ENCODE results near the gene C16orf74. TPM values are rescaled to one million over a fixed set of nuclear protein-coding genes. Genes with fewer than 3 reads are reported as not detected.

The C16orf74 gene
- total and polyA plus RNA-seq, 7 experiments from 2014 or later: 0.99 to 19.8 (median 13.1) TPM

- ATAC-seq (no peak), DNase-seq (no peak)
- Mint-ChIP-seq H3K4me3 (no peak overlapping the region), H3K4me1 (peaks cover 0 to 4% (median 0%) of the 10 kb centered on the region in 7 donors), H3K27me3 (no peaks in the 10 kb centered on the region), H3K36me3 (peaks cover 7 to 51% (median 17%) of the 10 kb centered on the region in 5 donors), H3K9me3 (peaks cover 0 to 1% (median 0%) of the 10 kb centered on the region in 11 donors), H3K27ac (no peak overlapping the region)
- intact Hi-C loops (cut with micrococcal nuclease): no loop called here
- Histone ChIP-seq H3K9me3 (ENCODE audit: control insufficient read depth in 2 of 3, low read length in 3 of 3) (no peaks in the 10 kb centered on the region), H3K4me3 (ENCODE audit: low read length) (no peak overlapping the region), H3K4me1 (ENCODE audit: control insufficient read depth in 2 of 2, insufficient read depth in 2 of 2, low read length in 2 of 2) (no peaks in the 10 kb centered on the region), H3K27ac (ENCODE audit: low read depth, low read length) (no peak overlapping the region), H3K27me3 (ENCODE audit: control insufficient read depth in 2 of 2, insufficient read depth in 2 of 2, low read length in 2 of 2) (no peaks in the 10 kb centered on the region), H3K36me3 (ENCODE audit: control insufficient read depth in 2 of 3, insufficient read depth in 3 of 3, low read length in 3 of 3) (peaks cover 7 to 73% (median 9%) of the 10 kb centered on the region in 3 experiments)
- POLR2A ChIA-PET: no interaction called here
- CTCF ChIA-PET: no interaction called here
These were observed 29.4 kb upstream of the C16orf74 start for GRCh38 chr16:85780281-85780680.

GRCh38 chr16:85778873-85779272 is 28.0 kb upstream of the C16orf74 start:
- Histone ChIP-seq H3K27ac (ENCODE audit: low read depth, low read length) (no peak overlapping the region), H3K27me3 (ENCODE audit: control insufficient read depth in 2 of 2, insufficient read depth in 2 of 2, low read length in 2 of 2) (no peaks in the 10 kb centered on the region), H3K4me3 (ENCODE audit: low read length) (no peak overlapping the region), H3K36me3 (ENCODE audit: control insufficient read depth in 2 of 3, insufficient read depth in 3 of 3, low read length in 3 of 3) (peaks cover 7 to 69% (median 9%) of the 10 kb centered on the region in 3 experiments), H3K9me3 (ENCODE audit: control insufficient read depth in 2 of 3, low read length in 3 of 3) (no peaks in the 10 kb centered on the region), H3K4me1 (ENCODE audit: control insufficient read depth in 2 of 2, insufficient read depth in 2 of 2, low read length in 2 of 2) (no peaks in the 10 kb centered on the region)
- peaks cover 0 to 4% (median 0%) of the 10 kb centered on the region in 7 donors for H3K4me1 Mint-ChIP-seq
- intact Hi-C loops (cut with micrococcal nuclease): no loop called here
- H3K9me3 Mint-ChIP-seq: peaks cover 0 to 1% (median 0%) of the 10 kb centered on the region in 11 donors
- CTCF ChIA-PET: no interaction called here
- H3K36me3 Mint-ChIP-seq: peaks cover 7 to 48% (median 17%) of the 10 kb centered on the region in 5 donors
- H3K27me3 Mint-ChIP-seq: no peaks in the 10 kb centered on the region
- H3K4me3 Mint-ChIP-seq: no peak overlapping the region
- POLR2A ChIA-PET: no interaction called here
- no peak for DNase-seq
- peak; percentile 50 for ATAC-seq
- H3K27ac Mint-ChIP-seq: peak overlapping the region in 2 of 9 donors; percentile 36 to 67

GRCh38 chr16:85777583-85778310 is 26.9 kb upstream of the C16orf74 start:
- peaks cover 7 to 48% (median 17%) of the 10 kb centered on the region in 5 donors for H3K36me3 Mint-ChIP-seq
- ATAC-seq: no peak
- POLR2A ChIA-PET: interaction anchor here (0.6 to 0.9 kb wide), 2 partner anchors 10 to 1604 kb away, joined by 3 to 5 read pairs; no protein-coding TSS in a partner anchor

GRCh38 chr16:85774811-85775210 is 23.9 kb upstream of the C16orf74 start:
- Histone ChIP-seq H3K4me1 (ENCODE audit: control insufficient read depth in 2 of 2, insufficient read depth in 2 of 2, low read length in 2 of 2) (no peaks in the 10 kb centered on the region), H3K9me3 (ENCODE audit: control insufficient read depth in 2 of 3, low read length in 3 of 3) (no peaks in the 10 kb centered on the region), H3K36me3 (ENCODE audit: control insufficient read depth in 2 of 3, insufficient read depth in 3 of 3, low read length in 3 of 3) (peaks cover 7 to 31% (median 9%) of the 10 kb centered on the region in 3 experiments), H3K4me3 (ENCODE audit: low read length) (no peak overlapping the region), H3K27ac (ENCODE audit: low read depth, low read length) (no peak overlapping the region), H3K27me3 (ENCODE audit: control insufficient read depth in 2 of 2, insufficient read depth in 2 of 2, low read length in 2 of 2) (no peaks in the 10 kb centered on the region)
- peaks cover 4 to 41% (median 12%) of the 10 kb centered on the region in 5 donors for H3K36me3 Mint-ChIP-seq
- ATAC-seq: no peak
- no peak overlapping the region for H3K4me3 Mint-ChIP-seq
- H3K27me3 Mint-ChIP-seq: no peaks in the 10 kb centered on the region
- intact Hi-C loops (cut with micrococcal nuclease): no loop called here
- no peaks in the 10 kb centered on the region for H3K9me3 Mint-ChIP-seq
- DNase-seq: no peak
- no peaks in the 10 kb centered on the region for H3K4me1 Mint-ChIP-seq
- CTCF ChIA-PET: no interaction called here
- POLR2A ChIA-PET: no interaction called here
- no peak overlapping the region for H3K27ac Mint-ChIP-seq

More at GRCh38 chr16:85777583-85778310, 26.9 kb upstream of the C16orf74 start:
- peaks cover 0 to under 1% (median 0%) of the 10 kb centered on the region in 11 donors for H3K9me3 Mint-ChIP-seq
- H3K4me3 ChIP-seq (ENCODE audit: low read length): no peak overlapping the region
- peak overlapping the region in 2 of 9 donors; percentile 15 to 25 for H3K27ac Mint-ChIP-seq
- H3K4me1 Mint-ChIP-seq: peaks cover 0 to 4% (median 0%) of the 10 kb centered on the region in 7 donors
- intact Hi-C loops (cut with micrococcal nuclease): no loop called here
- H3K27ac ChIP-seq (ENCODE audit: low read depth, low read length): no peak overlapping the region
- H3K4me3 Mint-ChIP-seq: no peak overlapping the region
- no peaks in the 10 kb centered on the region for H3K4me1 ChIP-seq (ENCODE audit: control insufficient read depth in 2 of 2, insufficient read depth in 2 of 2, low read length in 2 of 2)
- H3K27me3 Mint-ChIP-seq: no peaks in the 10 kb centered on the region
- DNase-seq: no peak
- no peaks in the 10 kb centered on the region for H3K27me3 ChIP-seq (ENCODE audit: control insufficient read depth in 2 of 2, insufficient read depth in 2 of 2, low read length in 2 of 2)
- peaks cover 7 to 59% (median 9%) of the 10 kb centered on the region in 3 experiments for H3K36me3 ChIP-seq (ENCODE audit: control insufficient read depth in 2 of 3, insufficient read depth in 3 of 3, low read length in 3 of 3)
- CTCF ChIA-PET: interaction anchor here (0.7 kb wide), 1 partner anchor 24 kb away, joined by 4 read pairs; no protein-coding TSS in a partner anchor
- no peaks in the 10 kb centered on the region for H3K9me3 ChIP-seq (ENCODE audit: control insufficient read depth in 2 of 3, low read length in 3 of 3)

- Mint-ChIP-seq H3K27ac (peak overlapping the region in 1 of 9 donors; percentile 54), H3K36me3 (peaks cover 0 to 38% (median 7%) of the 10 kb centered on the region in 5 donors), H3K27me3 (no peaks in the 10 kb centered on the region), H3K4me1 (no peaks in the 10 kb centered on the region), H3K9me3 (no peaks in the 10 kb centered on the region), H3K4me3 (no peak overlapping the region)
- intact Hi-C loops (cut with micrococcal nuclease): no loop called here
- ChIA-PET CTCF (no interaction called here), POLR2A (no interaction called here)
- Histone ChIP-seq H3K27me3 (ENCODE audit: control insufficient read depth in 2 of 2, insufficient read depth in 2 of 2, low read length in 2 of 2) (no peaks in the 10 kb centered on the region), H3K27ac (ENCODE audit: low read depth, low read length) (no peak overlapping the region), H3K4me1 (ENCODE audit: control insufficient read depth in 2 of 2, insufficient read depth in 2 of 2, low read length in 2 of 2) (no peaks in the 10 kb centered on the region), H3K36me3 (ENCODE audit: control insufficient read depth in 2 of 3, insufficient read depth in 3 of 3, low read length in 3 of 3) (peaks cover 4 to 25% (median 9%) of the 10 kb centered on the region in 3 experiments), H3K9me3 (ENCODE audit: control insufficient read depth in 2 of 3, low read length in 3 of 3) (no peaks in the 10 kb centered on the region), H3K4me3 (ENCODE audit: low read length) (no peak overlapping the region)
- DNase-seq (no peak), ATAC-seq (no peak)
These were observed 23.2 kb upstream of the C16orf74 start for GRCh38 chr16:85774136-85774535.

GRCh38 chr16:85773044-85773443 is 22.1 kb upstream of the C16orf74 start:
- DNase-seq (no peak), ATAC-seq (no peak)
- intact Hi-C loops (cut with micrococcal nuclease): no loop called here
- Histone ChIP-seq H3K4me1 (ENCODE audit: control insufficient read depth in 2 of 2, insufficient read depth in 2 of 2, low read length in 2 of 2) (no peaks in the 10 kb centered on the region), H3K4me3 (ENCODE audit: low read length) (no peak overlapping the region), H3K9me3 (ENCODE audit: control insufficient read depth in 2 of 3, low read length in 3 of 3) (no peaks in the 10 kb centered on the region), H3K27me3 (ENCODE audit: control insufficient read depth in 2 of 2, insufficient read depth in 2 of 2, low read length in 2 of 2) (no peaks in the 10 kb centered on the region), H3K36me3 (ENCODE audit: control insufficient read depth in 2 of 3, insufficient read depth in 3 of 3, low read length in 3 of 3) (peaks cover 0 to 14% (median 3%) of the 10 kb centered on the region in 3 experiments), H3K27ac (ENCODE audit: low read depth, low read length) (no peak overlapping the region)
- CTCF ChIA-PET: no interaction called here
- H3K27ac Mint-ChIP-seq: peak overlapping the region in 1 of 9 donors; percentile 48
- no peaks in the 10 kb centered on the region for H3K4me1 Mint-ChIP-seq
- H3K4me3 Mint-ChIP-seq: no peak overlapping the region
- no peaks in the 10 kb centered on the region for H3K27me3 Mint-ChIP-seq
- peaks cover 0 to 28% (median 5%) of the 10 kb centered on the region in 5 donors for H3K36me3 Mint-ChIP-seq
- POLR2A ChIA-PET: no interaction called here
- H3K9me3 Mint-ChIP-seq: no peaks in the 10 kb centered on the region

All from naive thymus-derived CD4-positive, alpha-beta T cell (primary cell).